AG04450 (cell line): ENCODE measurements around the gene KBTBD8. TPM values are rescaled to one million over a fixed set of nuclear protein-coding genes. Genes with fewer than 3 reads are reported as not detected.

Experiments used
- CTCF ChIA-PET: fragments of 300-600, 350-600 bp; formaldehyde crosslinking; extraction: SDS; loops from one replicate; lab custom pipeline; 2022; ENCODE audit warnings: antibody characterized with exemption, inconsistent platforms; lab: Charles Lee
- POLR2A ChIA-PET: fragments of 350-600 bp; formaldehyde crosslinking; extraction: SDS; loops from one replicate; lab custom pipeline; 2021; ENCODE audit warnings: antibody characterized with exemption, inconsistent platforms; lab: Yijun Ruan, JAX
- DNase-seq: peaks from one replicate; pipeline ENCODE4 v3.0.0-alpha.2; 2011; ENCODE audit warnings: low read depth, low spot score
- H3K27ac ChIP-seq: one replicate; pipeline ENCODE4 v1.5.1; 2012; ENCODE audit warnings: low read depth, low read length, control low read depth
- H3K27me3 ChIP-seq: one replicate; pipeline ENCODE4 v1.6.0; 2012; ENCODE audit warnings: low read length; ENCODE audit not compliant: control insufficient read depth, insufficient read depth
- H3K4me3 ChIP-seq: 2 replicates; pipeline ENCODE4 v1.5.1; 2011; ENCODE audit warnings: mild to moderate bottlenecking, low read depth, low read length, control low read depth
- H3K9me3 ChIP-seq: 2 replicates; pipeline ENCODE4 v1.5.1; 2012; ENCODE audit warnings: low read length; ENCODE audit not compliant: control insufficient read depth, insufficient read depth
- polyA plus RNA-seq: library from polyadenylated mRNA; depleted of rRNA; stranded (reverse); fragments of >200 nt; gene quantifications from 2 replicates; pipeline ENCODE4 v1.2.3, GENCODE V29; 2011
- TF ChIP-seq, protein P1 (sequence below): IDR thresholded peaks from 2 replicates; pipeline ENCODE4 v1.5.1; 2011; ENCODE audit warnings: low read depth, low read length, control low read depth, inconsistent platforms

The KBTBD8 gene
- polyA plus RNA-seq, 1 experiment = 1.9 TPM

GRCh38 chr3:67048715-67049074, 50.6 kb downstream of the KBTBD8 start:
- Histone ChIP-seq H3K9me3 (no peaks in the 10 kb centered on the region), H3K4me3 (no peak overlapping the region), H3K27me3 (no peaks in the 10 kb centered on the region), H3K27ac (no peak overlapping the region)
- ChIA-PET CTCF (no interaction called here), POLR2A (no interaction called here)
- DNase-seq = no peak
- TF ChIP-seq, protein P1, sequence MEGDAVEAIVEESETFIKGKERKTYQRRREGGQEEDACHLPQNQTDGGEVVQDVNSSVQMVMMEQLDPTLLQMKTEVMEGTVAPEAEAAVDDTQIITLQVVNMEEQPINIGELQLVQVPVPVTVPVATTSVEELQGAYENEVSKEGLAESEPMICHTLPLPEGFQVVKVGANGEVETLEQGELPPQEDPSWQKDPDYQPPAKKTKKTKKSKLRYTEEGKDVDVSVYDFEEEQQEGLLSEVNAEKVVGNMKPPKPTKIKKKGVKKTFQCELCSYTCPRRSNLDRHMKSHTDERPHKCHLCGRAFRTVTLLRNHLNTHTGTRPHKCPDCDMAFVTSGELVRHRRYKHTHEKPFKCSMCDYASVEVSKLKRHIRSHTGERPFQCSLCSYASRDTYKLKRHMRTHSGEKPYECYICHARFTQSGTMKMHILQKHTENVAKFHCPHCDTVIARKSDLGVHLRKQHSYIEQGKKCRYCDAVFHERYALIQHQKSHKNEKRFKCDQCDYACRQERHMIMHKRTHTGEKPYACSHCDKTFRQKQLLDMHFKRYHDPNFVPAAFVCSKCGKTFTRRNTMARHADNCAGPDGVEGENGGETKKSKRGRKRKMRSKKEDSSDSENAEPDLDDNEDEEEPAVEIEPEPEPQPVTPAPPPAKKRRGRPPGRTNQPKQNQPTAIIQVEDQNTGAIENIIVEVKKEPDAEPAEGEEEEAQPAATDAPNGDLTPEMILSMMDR = no peak

GRCh38 chr3:67059443-67059842, 61.3 kb downstream of the KBTBD8 start:
- Histone ChIP-seq H3K27me3 (no peaks in the 10 kb centered on the region), H3K9me3 (no peaks in the 10 kb centered on the region), H3K27ac (no peak overlapping the region), H3K4me3 (no peak overlapping the region)
- ChIA-PET CTCF (no interaction called here), POLR2A (no interaction called here)
- TF ChIP-seq, protein P1 = no peak
- no peak for DNase-seq
